ENCODE data around the gene PPIL3.

- TF ChIP-seq CTCF (IDR thresholded peaks at IDR 0.05; ENCODE audit: insufficient read depth, low read length, poor library complexity, severe bottlenecking): no peak
- TF ChIP-seq EZH2phosphoT487 (conservative IDR thresholded peaks at IDR 0.05; ENCODE audit: low read length): no peak
These were observed 60.8 kb downstream of the PPIL3 start for GRCh38 chr2:200828104-200828503.
